Central memory CD4-positive, alpha-beta T cell (primary cell): ENCODE measurements around the gene CDC37.
A peak's percentile ranks its signal among the peaks of the same experiment; 100 is the strongest.
"Not testable (repeated sequence)": the region's sequence is repeated elsewhere in the genome, so short reads cannot be mapped to it uniquely, and the experiment has no call there.

ENCODE experiments used
- DNase-seq: peaks from one replicate; pipeline ENCODE4 v3.0.0; 2022

The CDC37 gene

DNA sequence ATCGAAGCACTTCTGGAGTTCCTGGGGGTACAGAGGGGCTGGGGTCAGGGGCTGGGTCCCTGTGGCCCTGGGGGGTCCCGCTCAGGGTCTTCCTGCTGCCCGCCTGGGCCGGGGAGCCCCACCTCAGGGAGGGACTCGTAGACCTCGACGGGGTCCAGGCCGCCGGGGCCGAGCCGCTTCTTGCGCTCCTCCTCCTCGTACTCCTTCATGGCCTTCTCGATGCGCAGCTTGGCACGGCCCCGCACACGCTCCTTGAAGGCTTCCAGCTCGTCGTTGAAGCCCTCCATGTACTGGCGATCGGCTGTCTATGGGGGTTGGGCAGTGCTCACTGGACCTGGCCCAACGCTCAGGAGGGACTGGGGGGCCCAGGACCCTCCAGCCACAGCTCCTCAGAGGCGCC, 10.2 kb downstream of the CDC37 start:
- DNase-seq = no peak

- no peak for DNase-seq
Measured at GRCh38 chr19:10392120-10392519, 11.2 kb downstream of the CDC37 start.

- peak; percentile 56 for DNase-seq
Measured at GRCh38 chr19:10390652-10391286, 12.6 kb downstream of the CDC37 start.

DNA sequence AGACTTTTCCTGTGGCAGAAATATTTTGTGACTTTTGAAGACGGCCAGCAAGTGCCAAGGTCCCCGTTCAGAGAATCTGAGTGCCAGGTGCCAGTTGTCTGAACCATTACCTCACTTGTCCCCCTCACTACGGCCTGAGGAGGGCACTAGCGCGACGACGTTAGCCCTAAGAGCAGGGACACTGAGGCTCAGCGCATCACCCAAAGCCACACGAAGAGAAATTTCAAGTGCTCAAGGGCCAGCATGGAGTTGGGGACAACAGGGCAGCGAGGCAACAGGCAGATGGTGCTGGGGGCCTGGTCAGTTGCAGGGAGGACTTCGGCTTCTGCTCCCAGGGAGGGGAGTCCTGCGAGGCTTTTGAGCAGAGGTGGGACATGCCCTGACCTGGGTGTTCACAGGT, 13.5 kb downstream of the CDC37 start:
- no peak for DNase-seq

GRCh38 chr19:10388957-10389356, 14.4 kb downstream of the CDC37 start:
- DNase-seq = peak; percentile 71

- no peak for DNase-seq
Measured at GRCh38 chr19:10384580-10384979, 18.8 kb downstream of the CDC37 start.

GRCh38 chr19:10383223-10383499, 20.2 kb downstream of the CDC37 start:
- DNase-seq = not testable (repeated sequence)

GRCh38 chr19:10380313-10381102, 22.8 kb downstream of the CDC37 start, which contains the start of gene TYK2:
TYK2 (minus strand) TSS chr19:10380572; CDS start chr19:10378406, 2,166 bp downstream.
- DNase-seq = peak; percentile 97

GRCh38 chr19:10379880-10380312, 23.4 kb downstream of the CDC37 start:
- DNase-seq = no peak

DNA sequence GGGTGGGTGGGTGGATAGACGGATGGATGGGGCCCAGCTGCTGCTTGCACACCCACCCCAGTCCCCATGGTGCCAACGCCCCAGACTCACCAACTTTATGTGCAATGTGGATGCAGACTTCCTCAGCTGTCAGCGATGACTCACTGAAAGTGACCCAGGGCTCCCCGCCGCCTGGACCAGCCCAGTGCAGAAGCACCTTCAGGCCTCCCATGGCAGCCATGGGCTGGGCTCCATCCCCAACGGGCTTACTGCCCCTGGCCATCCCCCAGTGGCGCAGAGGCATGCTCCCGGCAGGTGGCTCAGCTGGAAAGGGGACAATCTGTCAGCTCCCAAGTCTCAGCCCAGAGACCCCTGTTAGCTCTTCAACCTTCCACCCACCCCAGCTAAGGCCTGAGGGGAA, 25.2 kb downstream of the CDC37 start:
- no peak for DNase-seq

DNA sequence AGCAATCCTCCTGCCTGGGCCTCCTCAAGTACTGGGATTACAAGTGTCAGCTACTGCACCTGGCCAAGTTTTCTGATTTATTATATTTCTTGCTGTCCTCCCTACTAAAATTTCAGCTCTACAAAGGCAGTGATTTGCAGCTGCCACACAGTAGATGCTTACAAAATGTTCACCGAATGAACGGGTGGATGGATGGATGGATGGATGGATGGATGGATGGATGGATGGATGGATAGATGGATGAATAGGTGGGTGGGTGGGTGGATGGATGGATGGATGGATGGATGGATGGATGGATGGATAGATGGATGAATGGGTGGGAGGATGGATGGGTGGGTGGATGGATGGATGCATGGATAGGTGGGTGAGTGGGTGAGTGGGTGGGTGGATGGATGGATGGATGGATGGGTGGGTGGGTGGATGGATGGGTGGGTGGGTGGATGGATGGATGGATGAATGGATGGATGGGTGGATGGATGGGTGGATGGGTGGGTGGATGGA, 26.2 kb downstream of the CDC37 start:
- DNase-seq = not testable (repeated sequence)

GRCh38 chr19:10374931-10375330, 28.4 kb downstream of the CDC37 start:
- no peak for DNase-seq

DNA sequence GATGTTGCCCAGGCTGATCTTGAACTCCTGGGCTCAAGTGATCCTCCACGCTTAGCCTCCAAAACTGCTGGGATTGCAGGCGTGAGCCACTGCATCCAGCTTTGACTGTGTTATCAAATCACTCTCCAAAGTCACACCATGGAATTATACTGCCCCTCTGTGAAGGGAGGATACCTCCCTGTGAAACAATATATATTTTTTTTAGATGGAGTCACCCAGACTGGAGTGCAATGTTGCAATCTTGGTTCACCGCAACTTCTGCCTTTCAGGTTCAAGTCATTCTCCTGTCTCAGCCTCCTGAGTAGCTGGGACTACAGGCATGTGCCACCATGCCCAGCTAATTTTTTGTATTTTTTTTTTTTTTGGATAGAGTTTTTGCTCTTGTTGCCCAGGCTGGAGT, 30.7 kb downstream of the CDC37 start:
- no peak for DNase-seq

DNA sequence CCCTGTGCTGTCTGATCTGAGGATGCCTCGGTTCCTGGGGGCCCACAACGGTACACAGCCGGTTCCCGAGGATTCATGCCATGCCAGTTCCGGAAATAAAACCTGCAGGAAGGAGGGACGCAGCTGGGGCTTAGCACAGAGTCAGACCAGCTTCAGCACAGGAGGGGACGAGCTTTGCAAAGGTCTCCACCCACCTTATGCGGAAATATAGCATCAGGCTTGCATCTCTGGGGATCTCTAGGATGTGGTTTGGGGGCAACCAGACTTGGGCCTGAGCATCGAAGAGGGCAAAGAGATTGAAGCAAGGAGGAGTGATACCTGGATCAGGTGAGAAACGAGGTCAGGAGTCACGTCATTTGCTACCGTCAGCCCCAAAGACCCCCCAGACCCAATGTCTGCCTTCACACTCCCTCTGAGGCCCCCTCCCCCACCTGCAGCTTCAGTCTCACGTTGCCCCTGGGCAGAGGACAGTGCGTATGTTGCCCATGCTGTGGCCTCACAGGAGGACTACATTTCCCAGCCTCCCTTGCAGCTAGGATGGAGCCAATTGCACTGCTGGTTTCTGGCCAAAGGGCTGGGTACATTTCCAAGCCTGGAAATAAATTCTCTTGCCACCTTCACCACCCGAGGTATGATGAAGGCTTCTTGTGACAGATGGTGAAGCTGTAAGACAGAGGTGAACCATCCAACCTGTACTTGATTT, 35.1 kb downstream of the CDC37 start:
- no peak for DNase-seq

DNA sequence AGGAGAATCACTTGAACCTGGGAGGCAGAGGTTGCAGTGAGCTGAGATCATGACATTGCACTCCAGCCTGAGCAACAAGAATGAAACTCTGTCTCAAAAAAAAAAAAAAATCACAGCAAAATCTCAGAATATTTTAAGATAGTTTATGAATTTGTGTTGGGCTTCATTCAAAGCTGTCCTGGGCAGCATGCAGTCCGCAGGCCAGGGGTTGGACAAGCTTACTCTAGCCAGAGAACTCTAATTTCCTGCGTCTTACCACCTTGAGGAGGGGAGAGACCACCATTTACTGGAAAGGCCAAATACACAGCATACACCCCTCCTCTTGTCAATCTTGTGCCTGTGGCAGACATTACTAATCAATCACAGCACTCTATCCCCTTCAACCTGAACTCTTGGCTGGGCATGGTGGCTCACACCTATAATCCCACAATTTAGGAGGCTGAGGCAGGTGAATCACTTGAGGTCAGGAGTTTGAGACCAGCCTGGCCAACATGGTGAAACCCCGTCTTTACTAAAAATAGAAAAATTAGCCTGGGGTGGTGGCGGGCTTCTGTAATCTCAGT, 36.3 kb downstream of the CDC37 start:
- not testable (repeated sequence) for DNase-seq

GRCh38 chr19:10365518-10365917, 37.8 kb downstream of the CDC37 start:
- no peak for DNase-seq

DNA sequence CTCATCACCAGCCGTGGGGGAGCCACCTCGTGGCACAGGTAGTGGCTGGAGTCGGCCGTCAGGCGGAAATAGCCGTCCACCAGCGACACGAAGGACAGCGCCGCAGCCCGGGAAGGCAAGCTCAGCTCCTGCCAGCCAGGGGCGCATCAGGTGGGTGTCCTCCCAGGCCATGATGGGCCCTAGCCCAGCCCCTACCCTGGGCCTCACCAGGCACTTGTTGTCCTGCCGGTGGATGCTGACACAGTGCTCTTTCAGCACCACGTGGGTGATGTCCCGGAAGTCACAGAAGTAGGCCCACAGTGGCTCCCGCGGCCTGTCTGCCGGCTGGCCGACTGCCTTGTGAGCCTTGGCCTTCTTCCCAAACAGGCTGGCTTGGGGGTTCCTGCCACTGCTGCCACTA, 38.7 kb downstream of the CDC37 start:
- no peak for DNase-seq

DNA sequence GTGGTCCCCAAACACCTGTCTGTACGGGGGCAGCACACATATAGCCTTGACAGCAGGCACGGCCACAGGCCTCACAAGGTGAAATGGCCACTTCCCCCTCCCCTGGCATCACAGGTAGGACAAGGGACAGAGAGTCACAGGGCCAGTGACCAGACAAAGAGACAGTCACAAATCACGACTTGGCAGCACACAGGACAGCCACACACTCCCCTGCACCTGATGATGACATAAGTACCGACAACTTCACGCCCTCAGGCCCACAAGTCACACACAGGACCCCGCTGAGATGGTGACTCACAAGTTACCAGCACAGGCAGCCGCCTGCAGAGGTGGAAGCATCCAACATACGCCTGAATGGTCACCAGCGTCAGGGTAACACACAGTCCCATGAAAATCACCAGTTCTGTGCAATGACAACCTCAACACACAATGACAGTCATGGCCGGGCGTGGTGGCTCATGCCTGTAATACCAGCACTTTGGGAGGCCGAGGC, 39.5 kb downstream of the CDC37 start:
- no peak for DNase-seq

- no peak for DNase-seq
Measured at GRCh38 chr19:10362259-10362658, 41.1 kb downstream of the CDC37 start.

DNA sequence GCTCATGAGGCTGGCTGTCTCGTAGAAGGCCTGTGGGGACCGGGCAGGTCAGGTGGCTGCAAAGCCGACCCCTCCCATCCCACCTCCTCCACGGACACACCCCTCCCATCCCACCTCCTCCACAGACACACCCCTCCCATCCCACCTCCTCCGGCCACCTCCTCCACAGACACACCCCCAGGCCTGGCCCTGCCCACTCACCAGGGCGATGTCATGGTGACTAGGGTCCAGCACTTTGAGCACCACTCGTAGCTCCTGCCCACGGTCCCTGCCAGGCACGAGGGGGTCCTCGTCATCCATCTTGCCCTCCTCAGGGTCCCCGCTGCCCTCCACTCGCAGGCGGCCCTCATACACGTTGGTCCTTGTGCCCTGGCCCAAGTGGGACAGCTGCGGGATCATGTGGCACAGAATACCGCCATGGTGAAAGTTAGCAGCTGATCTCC, 41.8 kb downstream of the CDC37 start:
- DNase-seq = no peak

DNA sequence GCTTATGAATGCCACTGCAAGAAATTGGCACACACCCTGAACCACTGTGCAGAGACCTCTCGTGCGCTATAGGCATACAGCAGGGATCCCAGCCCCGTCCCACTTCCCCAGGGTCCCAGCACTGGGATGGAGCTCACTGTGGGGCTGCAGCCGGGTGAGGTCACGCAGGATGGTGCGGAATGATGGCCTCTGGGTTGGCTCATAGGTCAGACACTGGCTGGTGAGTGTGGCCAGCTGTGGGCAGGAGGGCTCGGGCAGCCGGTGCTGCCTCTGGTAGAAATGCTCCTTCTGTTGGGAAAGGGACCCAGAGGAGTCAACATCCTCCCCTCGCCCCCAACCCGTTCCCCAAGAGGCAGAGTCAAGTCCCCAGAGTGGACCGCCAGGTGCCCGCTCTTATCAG, 46.9 kb downstream of the CDC37 start:
- DNase-seq = no peak

DNA sequence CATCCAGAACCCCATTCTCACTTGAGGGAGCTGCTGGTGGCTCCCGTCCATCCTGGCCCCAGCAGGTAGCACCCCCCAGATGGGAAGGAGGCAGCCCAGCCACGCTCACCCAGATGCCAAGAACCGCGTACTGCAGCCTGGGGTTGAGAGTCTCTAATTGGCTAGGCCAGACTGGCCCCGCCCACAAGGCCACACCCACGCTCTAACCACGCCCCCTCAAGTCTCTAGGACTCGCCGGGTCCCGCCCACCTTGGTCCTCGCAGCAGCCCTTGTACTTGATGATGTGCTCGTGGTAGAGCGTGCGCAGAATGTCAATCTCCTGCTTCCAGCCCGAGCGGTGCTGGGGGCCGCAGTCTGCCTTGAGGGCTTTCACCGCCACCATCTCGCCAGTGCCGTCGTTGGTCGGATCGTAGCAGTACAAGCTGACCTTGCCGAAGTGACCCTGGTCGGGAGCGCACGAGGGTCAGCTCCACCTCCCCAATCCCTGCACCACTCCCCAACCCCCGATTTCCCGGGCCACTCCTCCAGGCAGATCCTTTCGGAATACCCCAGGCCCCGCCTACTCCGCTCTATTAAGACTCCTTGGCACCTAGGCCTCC, 49.5 kb downstream of the CDC37 start:
- no peak for DNase-seq
